ENCODE data around the gene SLC25A28. TPM values are rescaled to one million over a fixed set of nuclear protein-coding genes. Genes with fewer than 3 reads are reported as not detected.

SLC25A28 gene
- total and polyA plus RNA-seq, 9 donors, result 23.6 to 38.9 (median 28.9) TPM

DNA sequence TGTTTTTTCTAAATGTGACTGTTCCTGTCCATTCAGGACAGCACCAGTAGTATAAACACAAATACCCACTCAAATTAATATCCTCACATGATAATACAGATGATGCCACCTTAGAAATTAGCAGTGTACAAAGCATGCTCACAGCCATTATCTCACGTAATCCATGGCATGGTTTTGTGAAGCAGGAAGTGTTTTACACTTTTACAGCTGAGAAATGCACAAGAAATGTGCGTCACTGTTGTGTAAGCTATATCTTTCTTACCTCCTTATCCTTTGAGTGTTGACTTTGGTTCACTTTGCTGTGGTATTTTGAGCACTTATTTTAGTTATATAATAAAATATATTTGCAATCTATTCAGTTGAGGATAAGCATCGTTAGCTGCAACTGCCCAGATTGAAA is 55.9 kb downstream of the SLC25A28 start:
- no CpG with 5 or more reads among the region's 3 CpGs for WGBS (ENCODE audit: insufficient coverage)

DNA sequence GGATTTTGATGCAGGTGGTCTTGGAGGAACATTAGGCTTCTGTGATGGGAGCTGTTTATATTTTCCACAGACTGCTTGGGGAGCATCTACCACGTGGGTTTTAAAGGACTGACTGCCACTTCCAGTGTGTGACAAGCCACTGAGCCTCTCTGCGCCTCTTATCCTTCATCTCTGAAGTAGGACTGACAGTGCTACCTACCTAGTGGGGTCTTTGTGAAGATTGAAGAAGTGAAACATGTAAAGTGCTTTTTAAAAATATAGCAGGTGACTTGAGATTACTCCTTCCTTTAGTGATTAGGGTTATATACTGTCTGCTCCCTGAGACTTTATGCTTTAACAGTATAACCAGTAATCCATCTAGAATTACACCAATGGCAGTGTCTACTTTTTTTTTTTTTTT is 57.6 kb downstream of the SLC25A28 start:
- DNase-seq, result no peak
- 0% methylated on average over 1 of the region's 2 CpGs for WGBS (ENCODE audit: insufficient coverage)
- Histone ChIP-seq H3K9me3 (replicated peaks; ENCODE audit: control insufficient read depth, low read depth, low read length) (no peaks in the 10 kb centered on the region), H3K4me1 (ENCODE audit: control insufficient read depth, insufficient read depth, low read length) (no peaks in the 10 kb centered on the region), H3K27me3 (ENCODE audit: control insufficient read depth, insufficient read depth, low read length) (peaks cover 4% of the 10 kb centered on the region), H3K4me3 (ENCODE audit: low read length) (no peak overlapping the region), H3K27ac (ENCODE audit: low read length) (no peak overlapping the region), H3K36me3 (ENCODE audit: control insufficient read depth, insufficient read depth, low read length) (no peaks in the 10 kb centered on the region)

More for the DNA sequence above, 55.9 kb downstream of the SLC25A28 start:
- no peak overlapping the region for H3K27ac ChIP-seq (ENCODE audit: low read length)
- peaks cover 4% of the 10 kb centered on the region for H3K27me3 ChIP-seq (ENCODE audit: control insufficient read depth, insufficient read depth, low read length)
- no peak overlapping the region for H3K4me3 ChIP-seq (ENCODE audit: low read length)
- DNase-seq, result no peak
- no peaks in the 10 kb centered on the region for H3K9me3 ChIP-seq (replicated peaks; ENCODE audit: control insufficient read depth, low read depth, low read length)
- no peaks in the 10 kb centered on the region for H3K4me1 ChIP-seq (ENCODE audit: control insufficient read depth, insufficient read depth, low read length)
- no peaks in the 10 kb centered on the region for H3K36me3 ChIP-seq (ENCODE audit: control insufficient read depth, insufficient read depth, low read length)

Other genes starting within 250 kb of the SLC25A28 start
- gene GOT1, start 189.8 kb downstream of the SLC25A28 start, total RNA-seq, result 26.7 TPM
- 10 to 100 TPM; 34.9 to 48.3 (median 43.2) TPM for gene GOT1, start 189.8 kb downstream of the SLC25A28 start, polyA plus RNA-seq (ENCODE audit: insufficient read depth in 1 of 8, insufficient read length in 8 of 8, low replicate concordance in 1 of 8)
- 0.62 TPM for gene NKX2-3, start 87.5 kb downstream of the SLC25A28 start, total RNA-seq
- 1 to 10 TPM in 3 of 8 donors, under 1 TPM in 5; 0.11 to 2.0 (median 0.80) TPM for gene NKX2-3, start 87.5 kb downstream of the SLC25A28 start, polyA plus RNA-seq (ENCODE audit: insufficient read depth in 1 of 8, insufficient read length in 8 of 8, low replicate concordance in 1 of 8)
- gene ENTPD7, start 39.1 kb upstream of the SLC25A28 start, total RNA-seq, result 4.8 TPM
- 1 to 10 TPM; 3.4 to 4.9 (median 4.2) TPM for gene ENTPD7, start 39.1 kb upstream of the SLC25A28 start, polyA plus RNA-seq (ENCODE audit: insufficient read depth in 1 of 8, insufficient read length in 8 of 8, low replicate concordance in 1 of 8)
- gene COX15, start 111.7 kb upstream of the SLC25A28 start, total RNA-seq, result 30.1 TPM
- gene COX15, start 111.7 kb upstream of the SLC25A28 start, polyA plus RNA-seq (ENCODE audit: insufficient read depth in 1 of 8, insufficient read length in 8 of 8, low replicate concordance in 1 of 8), result 10 to 100 TPM; 23.7 to 36.1 (median 29.5) TPM
- gene CUTC, start 111.8 kb upstream of the SLC25A28 start, total RNA-seq, result 21.4 TPM
- gene CUTC, start 111.8 kb upstream of the SLC25A28 start, polyA plus RNA-seq (ENCODE audit: insufficient read depth in 1 of 8, insufficient read length in 8 of 8, low replicate concordance in 1 of 8), result 10 to 100 TPM; 17.5 to 22.5 (median 19.7) TPM
- 1.1 TPM for gene ABCC2, start 162.2 kb upstream of the SLC25A28 start, total RNA-seq
- gene ABCC2, start 162.2 kb upstream of the SLC25A28 start, polyA plus RNA-seq (ENCODE audit: insufficient read depth in 1 of 8, insufficient read length in 8 of 8, low replicate concordance in 1 of 8), result 1 to 10 TPM in 2 of 8 donors, under 1 TPM in 6; 0.42 to 4.0 (median 0.67) TPM